Colonic mucosa (tissue), 4 donors: ENCODE results near the gene UCKL1. TPM values are rescaled to one million over a fixed set of nuclear protein-coding genes. Genes with fewer than 3 reads are reported as not detected.
"Not testable (repeated sequence)": the region's sequence is repeated elsewhere in the genome, so short reads cannot be mapped to it uniquely, and the experiment has no call there.

Experiments used
- DNase-seq: peaks from one replicate; pipeline ENCODE4 v3.0.0-alpha.2; 2020
- H3K27ac ChIP-seq: fragments of 200-600 bp; one replicate; pipeline ENCODE4 v1.8.0; 2021
- H3K27me3 ChIP-seq: fragments of 200-600 bp; one replicate; pipeline ENCODE4 v1.8.0; 2021
- H3K36me3 ChIP-seq: fragments of 200-600 bp; one replicate; pipeline ENCODE4 v1.8.0; 2021
- H3K4me1 ChIP-seq: fragments of 200-600 bp; one replicate; pipeline ENCODE4 v1.8.0; 2021; ENCODE audit warnings: mild to moderate bottlenecking
- H3K4me3 ChIP-seq: fragments of 200-600 bp; one replicate; pipeline ENCODE4 v1.8.0; 2021
- H3K9ac ChIP-seq, 2 donors: one replicate each; pipeline ENCODE4 v1.7.0; 2013; ENCODE audit warnings: control low read depth in 2 of 2, low read depth in 2 of 2, low read length in 2 of 2
- H3K9me3 ChIP-seq: fragments of 200-600 bp; one replicate; pipeline ENCODE4 v1.8.0; 2021
- intact Hi-C: fragments of 100-400 bp; cut with DNase I; formaldehyde crosslinking; loops from one replicate; pipeline ENCODE4 v1.14.1; 2022
- total RNA-seq, 2 donors: library from RNA; stranded (reverse); fragmentation: NEBNext Ultra II Directional in 1 of 2; extraction: Animal tissue kit (Norgen Biotek cat#: 25700) in 1 of 2; gene quantifications; one replicate each; pipeline ENCODE4 v1.2.1, GENCODE V29; 2021
- TF ChIP-seq, protein P1 (sequence below): fragments of 200-600 bp; IDR thresholded peaks from one replicate; pipeline ENCODE4 v1.8.0; 2022; ENCODE audit warnings: antibody characterized with exemption, mild to moderate bottlenecking
- donor health status: healthy.
- donor health status: DM: no; HTN: no; CAD: no.
- donor health status: DM: no; HTN: no; CAD: no.

UCKL1 gene
- total RNA-seq, 2 donors from 2014 or later: 33.6 to 49.5 TPM

DNA sequence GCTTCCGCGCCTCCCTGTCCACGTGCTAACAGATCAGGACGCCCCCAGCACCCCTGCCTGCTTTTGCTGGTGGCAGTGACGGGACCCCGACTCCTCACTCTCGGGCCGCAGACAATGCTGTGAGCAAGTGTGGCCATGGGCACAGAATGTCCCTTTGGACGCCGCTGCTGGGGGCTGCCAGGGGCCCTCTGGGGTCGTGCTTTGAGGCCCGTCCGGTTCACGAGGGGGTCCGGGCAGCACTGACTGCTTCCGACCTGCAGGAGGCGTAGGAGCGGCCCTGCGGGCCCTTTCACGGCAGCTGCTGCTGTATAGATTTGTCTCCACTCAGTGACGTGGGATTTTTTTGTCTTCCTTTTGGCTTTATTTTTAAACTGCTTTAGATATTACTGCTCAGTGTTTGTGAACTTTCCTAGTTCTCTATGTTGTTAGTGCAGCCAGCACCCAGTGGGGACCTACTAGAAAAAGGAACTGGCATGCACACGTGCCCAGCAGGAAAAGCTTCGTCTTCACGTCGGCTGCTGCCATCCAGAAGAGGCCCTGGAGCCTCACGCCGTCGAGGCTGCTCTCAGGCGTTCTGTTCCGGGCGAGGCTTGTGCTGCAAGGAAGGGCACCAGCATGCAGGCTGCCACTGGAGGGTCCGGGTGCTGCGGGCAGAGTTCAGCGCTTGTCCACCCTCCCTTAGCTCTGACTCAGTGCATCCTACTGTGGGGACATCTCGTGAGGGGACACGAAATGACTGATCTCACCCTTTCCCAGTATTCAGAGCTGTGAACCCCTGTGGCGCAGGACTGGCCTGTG lies 21.7 kb downstream of the UCKL1 start:
- intact Hi-C loops: no loop called here
- Histone ChIP-seq H3K27me3 (no peaks in the 10 kb centered on the region), H3K27ac (no peak overlapping the region), H3K4me1 (no peaks in the 10 kb centered on the region), H3K9me3 (no peaks in the 10 kb centered on the region), H3K36me3 (peaks cover 7% of the 10 kb centered on the region), H3K9ac (no peak overlapping the region), H3K4me3 (no peak overlapping the region)
- TF ChIP-seq, protein P1, sequence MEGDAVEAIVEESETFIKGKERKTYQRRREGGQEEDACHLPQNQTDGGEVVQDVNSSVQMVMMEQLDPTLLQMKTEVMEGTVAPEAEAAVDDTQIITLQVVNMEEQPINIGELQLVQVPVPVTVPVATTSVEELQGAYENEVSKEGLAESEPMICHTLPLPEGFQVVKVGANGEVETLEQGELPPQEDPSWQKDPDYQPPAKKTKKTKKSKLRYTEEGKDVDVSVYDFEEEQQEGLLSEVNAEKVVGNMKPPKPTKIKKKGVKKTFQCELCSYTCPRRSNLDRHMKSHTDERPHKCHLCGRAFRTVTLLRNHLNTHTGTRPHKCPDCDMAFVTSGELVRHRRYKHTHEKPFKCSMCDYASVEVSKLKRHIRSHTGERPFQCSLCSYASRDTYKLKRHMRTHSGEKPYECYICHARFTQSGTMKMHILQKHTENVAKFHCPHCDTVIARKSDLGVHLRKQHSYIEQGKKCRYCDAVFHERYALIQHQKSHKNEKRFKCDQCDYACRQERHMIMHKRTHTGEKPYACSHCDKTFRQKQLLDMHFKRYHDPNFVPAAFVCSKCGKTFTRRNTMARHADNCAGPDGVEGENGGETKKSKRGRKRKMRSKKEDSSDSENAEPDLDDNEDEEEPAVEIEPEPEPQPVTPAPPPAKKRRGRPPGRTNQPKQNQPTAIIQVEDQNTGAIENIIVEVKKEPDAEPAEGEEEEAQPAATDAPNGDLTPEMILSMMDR: no peak
- no peak for DNase-seq

DNA sequence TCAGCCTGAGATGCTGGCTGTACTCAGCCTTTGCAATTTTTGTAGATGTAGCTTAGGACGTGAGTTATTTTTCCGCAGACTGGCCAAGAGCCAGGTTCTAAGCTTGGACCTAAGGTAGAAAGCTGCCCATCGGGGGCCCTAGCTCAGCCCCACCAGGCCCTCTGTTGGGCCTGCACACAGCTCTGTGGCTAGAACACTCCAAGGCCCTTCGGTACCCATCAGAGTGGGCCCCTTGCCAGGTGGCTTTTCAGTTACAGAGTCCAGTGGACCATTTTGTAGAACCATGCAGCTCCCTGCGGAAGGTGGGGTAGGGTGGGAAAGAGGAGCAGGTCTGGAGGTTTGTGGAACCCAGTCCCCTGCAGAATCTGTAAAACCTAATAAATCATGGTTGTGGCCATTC lies 22.6 kb downstream of the UCKL1 start:
- Histone ChIP-seq H3K9ac (no peak overlapping the region), H3K36me3 (peaks cover 10% of the 10 kb centered on the region), H3K4me3 (no peak overlapping the region), H3K27ac (no peak overlapping the region), H3K27me3 (no peaks in the 10 kb centered on the region), H3K4me1 (no peaks in the 10 kb centered on the region), H3K9me3 (no peaks in the 10 kb centered on the region)
- DNase-seq: no peak
- intact Hi-C loops: no loop called here
- TF ChIP-seq, protein P1: no peak

DNA sequence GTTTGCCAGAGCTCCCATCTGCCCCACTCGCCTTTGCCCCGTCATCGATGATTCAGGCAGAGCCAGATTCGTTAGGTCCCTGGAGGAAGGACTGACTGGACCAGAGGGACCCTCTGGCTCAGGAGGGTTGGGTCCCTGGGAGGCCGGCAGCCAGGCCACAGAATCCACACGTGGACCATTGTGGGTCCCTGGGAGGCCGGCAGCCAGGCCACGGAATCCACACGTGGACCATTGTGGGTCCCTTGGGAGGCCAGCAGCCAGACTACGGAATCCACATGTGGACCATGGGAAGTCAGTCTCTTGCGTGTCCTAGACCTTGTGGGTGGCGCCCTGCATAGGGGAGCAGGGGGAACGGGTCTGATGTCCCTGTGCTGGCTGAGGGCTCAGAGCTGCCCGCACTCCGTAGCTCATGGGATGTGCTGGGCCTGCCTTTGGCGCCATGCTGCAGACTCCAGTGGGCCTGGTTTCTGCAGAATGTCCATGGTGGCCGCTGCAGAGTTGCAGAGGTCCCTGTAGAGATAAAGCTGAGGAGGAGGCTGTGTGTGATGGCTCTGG lies 23.5 kb downstream of the UCKL1 start:
- intact Hi-C loops: no loop called here
- Histone ChIP-seq H3K27ac (no peak overlapping the region), H3K4me3 (no peak overlapping the region), H3K27me3 (no peaks in the 10 kb centered on the region), H3K9me3 (no peaks in the 10 kb centered on the region), H3K9ac (no peak overlapping the region), H3K36me3 (peaks cover 18% of the 10 kb centered on the region), H3K4me1 (no peaks in the 10 kb centered on the region)
- DNase-seq: no peak
- TF ChIP-seq, protein P1: no peak

DNA sequence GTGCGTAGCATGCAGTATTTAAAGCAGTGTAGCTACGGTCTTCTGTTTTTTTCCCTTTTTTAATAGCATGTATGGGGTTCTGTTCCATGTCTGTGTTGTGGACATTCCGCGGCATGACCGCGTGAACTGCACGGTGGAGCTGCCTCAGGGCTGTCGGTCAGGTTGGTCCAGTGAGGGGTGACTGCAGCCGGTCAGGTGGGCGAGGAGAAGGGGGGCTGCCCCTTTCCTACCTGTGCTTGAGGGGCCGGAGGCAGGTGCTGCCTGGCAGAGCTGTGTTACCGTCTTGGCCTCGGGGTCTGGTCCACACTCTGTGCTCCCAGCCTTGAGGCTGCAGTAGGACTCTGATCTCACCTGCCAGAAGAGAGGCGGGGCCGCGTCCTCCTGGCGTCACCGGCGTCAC lies 24.5 kb downstream of the UCKL1 start:
- peaks cover 18% of the 10 kb centered on the region for H3K36me3 ChIP-seq
- TF ChIP-seq, protein P1: no peak
- no peak for DNase-seq

DNA sequence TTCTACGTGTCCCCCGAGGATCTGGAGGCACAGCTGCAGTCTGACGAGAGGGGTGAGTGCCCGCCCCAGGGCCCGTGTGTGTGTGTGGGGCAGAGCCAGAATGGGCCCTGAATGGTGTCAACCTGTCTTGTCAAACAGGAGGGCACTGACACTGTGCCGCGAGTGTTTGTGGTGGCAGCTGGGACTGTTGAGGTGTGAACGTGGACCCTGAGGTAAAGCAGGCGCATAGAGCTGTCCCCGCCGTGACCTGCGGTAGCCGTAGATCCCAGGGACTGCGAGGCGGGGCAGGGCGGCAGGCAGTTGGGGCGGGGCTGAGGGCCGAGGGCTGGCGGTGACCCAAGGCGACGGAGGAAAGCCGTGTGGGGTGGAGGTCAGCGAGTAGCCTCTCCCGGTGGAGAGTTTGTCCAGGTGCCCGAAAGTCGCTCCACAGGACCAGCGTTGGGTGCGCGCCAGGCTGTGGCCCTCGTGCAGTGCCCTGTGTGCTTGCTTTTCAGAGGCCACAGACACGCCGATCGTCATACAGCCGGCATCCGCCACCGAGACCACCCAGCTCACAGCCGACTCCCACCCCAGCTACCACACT lies 25.2 kb downstream of the UCKL1 start:
- Histone ChIP-seq H3K4me3 (no peak overlapping the region), H3K4me1 (no peaks in the 10 kb centered on the region), H3K36me3 (peaks cover 18% of the 10 kb centered on the region), H3K27ac (no peak overlapping the region), H3K27me3 (no peaks in the 10 kb centered on the region), H3K9ac (no peak overlapping the region), H3K9me3 (no peaks in the 10 kb centered on the region)
- intact Hi-C loops: no loop called here
- TF ChIP-seq, protein P1: no peak
- DNase-seq: no peak

More for the DNA sequence above, 24.5 kb downstream of the UCKL1 start:
- Histone ChIP-seq H3K4me1 (no peaks in the 10 kb centered on the region), H3K9me3 (no peaks in the 10 kb centered on the region), H3K27ac (no peak overlapping the region), H3K9ac (no peak overlapping the region), H3K27me3 (no peaks in the 10 kb centered on the region), H3K4me3 (no peak overlapping the region)
- intact Hi-C loops: no loop called here

DNA sequence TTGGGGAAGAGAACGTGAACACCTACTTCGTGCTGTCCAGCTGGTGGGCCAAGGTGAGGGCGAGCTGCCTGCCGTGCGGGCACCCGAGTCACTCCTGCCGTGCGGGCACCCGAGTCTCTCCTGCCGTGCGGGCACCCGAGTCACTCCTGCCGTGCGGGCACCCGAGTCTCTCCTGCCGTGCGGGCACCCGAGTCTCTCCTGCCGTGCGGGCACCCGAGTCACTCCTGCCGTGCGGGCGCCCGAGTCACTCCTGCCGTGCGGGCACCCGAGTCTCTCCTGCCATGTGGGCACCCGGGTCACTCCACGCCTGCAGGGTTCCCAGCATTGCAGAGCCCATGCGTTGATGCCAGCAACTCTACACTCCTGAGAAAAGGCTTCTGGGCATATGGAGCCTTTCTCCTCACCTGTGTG lies 26.7 kb downstream of the UCKL1 start:
- H3K27ac ChIP-seq, H3K4me3 ChIP-seq, intact Hi-C loops, H3K4me1 ChIP-seq, H3K9ac ChIP-seq, DNase-seq, H3K9me3 ChIP-seq, H3K27me3 ChIP-seq: not testable (repeated sequence)
- H3K36me3 ChIP-seq: peaks cover 18% of the 10 kb centered on the region
